Lower lobe of right lung (tissue), 2 donors: ENCODE data around the gene BMP2. TPM values are rescaled to one million over a fixed set of nuclear protein-coding genes. Genes with fewer than 3 reads are reported as not detected.
A peak's percentile ranks its signal among the peaks of the same experiment; 100 is the strongest.

ENCODE experiments used
- ATAC-seq, 2 donors: fragments of 200-7000 bp; cut with Tn5 transposase; one replicate each; pipeline ENCODE4 v1.9.1; 2020 to 2022; ENCODE audit warnings: mild to moderate bottlenecking in 2 of 2, moderate library complexity in 2 of 2
- DNase-seq: peaks from one replicate; pipeline ENCODE4 v3.0.0-alpha.2; 2020
- H3K27ac ChIP-seq: fragments of 200-600 bp; one replicate; pipeline ENCODE4 v1.8.0; 2022
- H3K27me3 ChIP-seq: fragments of 200-600 bp; one replicate; pipeline ENCODE4 v1.8.0; 2022; ENCODE audit warnings: low read depth
- H3K36me3 ChIP-seq: fragments of 200-600 bp; one replicate; pipeline ENCODE4 v1.8.0; 2022; ENCODE audit warnings: mild to moderate bottlenecking
- H3K4me1 ChIP-seq: fragments of 200-600 bp; one replicate; pipeline ENCODE4 v1.8.0; 2022
- H3K4me3 ChIP-seq: fragments of 200-600 bp; one replicate; pipeline ENCODE4 v1.8.0; 2022; ENCODE audit warnings: mild to moderate bottlenecking
- H3K9me3 ChIP-seq: fragments of 200-600 bp; one replicate; pipeline ENCODE4 v1.8.0; 2022
- CTCF ChIP-seq: fragments of 200-600 bp; IDR thresholded peaks from one replicate; pipeline ENCODE4 v1.8.0; 2022; ENCODE audit warnings: antibody characterized with exemption, mild to moderate bottlenecking
- intact Hi-C: fragments of 100-400 bp; cut with DNase I; formaldehyde crosslinking; loops from one replicate; pipeline ENCODE4 v1.11.0; 2022
- total RNA-seq: library from RNA; stranded (reverse); fragmentation: NEBNext Ultra II Directional; extraction: Animal tissue kit (Norgen Biotek cat#: 25700); gene quantifications from one replicate; pipeline ENCODE4 v1.2.1, GENCODE V29; 2021
- donor health status: DM: no; HTN: yes; CAD: no; lungs with severe emphysema.

Gene BMP2
- total RNA-seq, 1 donor from 2014 or later, result 12.4 TPM

- H3K27me3 ChIP-seq, result no peaks in the 10 kb centered on the region
- ATAC-seq (peak in 1 of 2 donors; percentile 24), DNase-seq (no peak)
- TF ChIP-seq CTCF, result no peak
- intact Hi-C loops, result no loop called here
- peaks cover 12% of the 10 kb centered on the region for H3K4me1 ChIP-seq
- no peaks in the 10 kb centered on the region for H3K9me3 ChIP-seq
- H3K36me3 ChIP-seq, result no peaks in the 10 kb centered on the region
- H3K27ac ChIP-seq, result no peak overlapping the region
- H3K4me3 ChIP-seq, result no peak overlapping the region
Measured at GRCh38 chr20:6756693-6757595, 10.5 kb upstream of the BMP2 start.

DNA sequence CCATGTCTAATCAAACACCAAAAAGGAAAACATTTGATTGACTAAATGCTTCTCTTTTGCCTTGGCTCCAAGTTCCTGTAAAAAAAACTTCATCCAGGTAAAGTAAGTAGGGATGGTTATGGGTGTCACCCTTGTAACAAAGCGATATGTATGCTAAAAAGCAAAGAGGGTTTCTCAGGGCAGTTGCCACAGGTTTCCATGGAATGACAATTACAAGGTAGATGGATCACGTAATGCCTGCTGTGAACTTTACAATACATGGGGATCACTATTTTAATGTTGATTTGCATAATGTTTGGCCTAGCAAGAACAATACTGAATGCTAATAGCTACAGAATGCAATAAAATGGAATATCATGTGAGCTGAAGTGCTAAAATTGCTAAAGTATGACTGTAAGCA is 2.9 kb upstream of the BMP2 start:
- no peak for TF ChIP-seq CTCF
- DNase-seq (no peak), ATAC-seq (no peak)
- peaks cover under 1% of the 10 kb centered on the region for H3K4me1 ChIP-seq
- H3K36me3 ChIP-seq, result no peaks in the 10 kb centered on the region
- no peak overlapping the region for H3K4me3 ChIP-seq
- no peak overlapping the region for H3K27ac ChIP-seq
- peaks cover 7% of the 10 kb centered on the region for H3K27me3 ChIP-seq
- intact Hi-C loops, result no loop called here
- H3K9me3 ChIP-seq, result no peaks in the 10 kb centered on the region

GRCh38 chr20:6765469-6766058 is 1.9 kb upstream of the BMP2 start:
- Histone ChIP-seq H3K27me3 (peaks cover 7% of the 10 kb centered on the region), H3K36me3 (no peaks in the 10 kb centered on the region), H3K4me1 (peaks cover 10% of the 10 kb centered on the region), H3K27ac (no peak overlapping the region), H3K4me3 (no peak overlapping the region), H3K9me3 (no peaks in the 10 kb centered on the region)
- DNase-seq, result no peak
- intact Hi-C loops, result no loop called here
- TF ChIP-seq CTCF, result peak; percentile 68
- ATAC-seq, result no peak

DNA sequence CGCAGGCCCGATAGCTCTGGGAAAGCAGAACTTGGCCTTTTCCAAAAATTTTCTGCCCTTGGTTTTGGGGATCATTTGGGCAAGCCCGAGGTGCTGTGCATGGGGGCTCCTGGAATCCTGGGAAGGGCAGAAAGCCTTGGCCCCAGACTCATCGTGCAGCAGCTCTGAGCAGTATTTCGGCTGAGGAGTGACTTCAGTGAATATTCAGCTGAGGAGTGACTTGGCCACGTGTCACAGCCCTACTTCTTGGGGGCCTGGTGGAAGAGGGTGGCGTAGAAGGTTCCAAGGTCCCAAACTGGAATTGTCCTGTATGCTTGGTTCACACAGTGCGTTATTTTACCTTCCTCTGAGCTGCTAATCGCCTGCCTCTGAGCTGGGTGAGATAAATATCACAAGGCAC is 1.1 kb upstream of the BMP2 start:
- intact Hi-C loops, result no loop called here
- DNase-seq, result no peak
- Histone ChIP-seq H3K27me3 (peaks cover 7% of the 10 kb centered on the region), H3K4me3 (no peak overlapping the region), H3K9me3 (no peaks in the 10 kb centered on the region), H3K27ac (peak overlapping the region; percentile 63), H3K36me3 (no peaks in the 10 kb centered on the region), H3K4me1 (peaks cover 16% of the 10 kb centered on the region)
- ATAC-seq, result no peak
- TF ChIP-seq CTCF, result no peak

- TF ChIP-seq CTCF, result no peak
- Histone ChIP-seq H3K27ac (peak overlapping the region; percentile 63), H3K4me1 (peaks cover 16% of the 10 kb centered on the region), H3K36me3 (peaks cover 4% of the 10 kb centered on the region), H3K4me3 (peak overlapping the region; percentile 84), H3K9me3 (no peaks in the 10 kb centered on the region), H3K27me3 (peaks cover 7% of the 10 kb centered on the region)
- intact Hi-C loops, result no loop called here
- ATAC-seq, result no peak
- DNase-seq, result no peak
Measured at GRCh38 chr20:6767126-6767535, 355 bp upstream of the BMP2 start.
